Esophagus muscularis mucosa (tissue), 3 donors: ENCODE results near the gene TMED10.

ENCODE experiments used
- CTCF ChIP-seq, 3 experiments: fragments of 200-600 bp in 2 of 3; fragments of 450-650 bp in 1 of 3; sonication (generic) in 2 of 3; IDR thresholded peaks; one replicate each; pipeline ENCODE4 v1.5.1; 2017 to 2019; ENCODE audit warnings: antibody characterized with exemption in 3 of 3, mild to moderate bottlenecking in 2 of 3, moderate library complexity in 1 of 3
- EP300 ChIP-seq: sonication (generic); formaldehyde crosslinking; IDR thresholded peaks from one replicate; pipeline ENCODE4 v1.6.1; 2017; ENCODE audit warnings: antibody characterized with exemption

GRCh38 chr14:75083271-75083670 lies 93.1 kb downstream of the TMED10 start:
- no peak for TF ChIP-seq CTCF (IDR thresholded peaks at IDR 0.05)
- no peak for TF ChIP-seq EP300
